ENCODE measurements around the gene SLCO4C1. TPM values are rescaled to one million over a fixed set of nuclear protein-coding genes. Genes with fewer than 3 reads are reported as not detected.
A peak's percentile ranks its signal among the peaks of the same experiment; 100 is the strongest.

The SLCO4C1 gene
- total and polyA plus RNA-seq, 2 of the 13 experiments (the other 11 are each of a cell fraction or from before 2014, with no cell fraction given): 1.3 to 7.8 TPM

DNA sequence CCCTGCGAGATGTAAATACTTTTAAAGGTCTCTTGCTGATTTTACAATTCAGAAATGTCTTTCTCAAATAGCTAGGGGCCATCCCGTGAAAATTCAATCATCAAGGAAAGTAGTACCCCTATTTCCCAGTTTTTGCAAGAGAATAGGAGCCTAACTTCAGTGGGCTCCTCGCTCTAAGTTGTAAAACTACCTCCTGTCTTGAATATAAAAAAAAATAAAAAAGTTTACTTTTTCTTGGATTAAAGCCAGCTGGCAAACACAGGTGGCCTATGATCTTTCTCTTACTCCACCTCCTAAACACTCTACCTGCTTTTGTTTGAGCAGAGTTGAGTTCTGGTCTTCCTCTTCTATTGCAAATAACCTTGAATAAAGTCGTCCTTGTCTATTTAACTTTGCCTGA, 79.4 kb downstream of the SLCO4C1 start (continued):
- TF ChIP-seq NR0B2 (CRISPR knock-in tag; IDR thresholded peaks at IDR 0.05) (no peak), TBP (CRISPR knock-in tag; IDR thresholded peaks at IDR 0.05) (no peak), ZNF75D (CRISPR knock-in tag; IDR thresholded peaks at IDR 0.05; ENCODE audit: borderline replicate concordance) (no peak), SNAI1 (CRISPR knock-in tag; IDR thresholded peaks at IDR 0.05; ENCODE audit: borderline replicate concordance) (no peak), SP5 (CRISPR knock-in tag; IDR thresholded peaks at IDR 0.05; ENCODE audit: borderline replicate concordance, low read depth) (peak; percentile 97), FOSL2 (CRISPR knock-in tag; IDR thresholded peaks at IDR 0.05) (peak; percentile 25; the same call in 1 of the 2 replicates), ERF (CRISPR knock-in tag; IDR thresholded peaks at IDR 0.05) (no peak), ZEB1 (IDR thresholded peaks at IDR 0.05; ENCODE audit: insufficient replicate concordance, low read depth) (peak; percentile 74), PRDM4 (CRISPR knock-in tag; IDR thresholded peaks at IDR 0.05; ENCODE audit: borderline replicate concordance) (no peak), NONO (IDR thresholded peaks at IDR 0.05) (no peak), NONO (CRISPR knock-in tag; conservative IDR thresholded peaks at IDR 0.05) (no peak), KDM2A (CRISPR knock-in tag; IDR thresholded peaks at IDR 0.05; ENCODE audit: borderline replicate concordance, low read depth) (no peak), CREM (IDR thresholded peaks at IDR 0.05) (peak; percentile 47), CREM (CRISPR knock-in tag; IDR thresholded peaks at IDR 0.05) (no peak), ZNF879 (CRISPR knock-in tag; IDR thresholded peaks at IDR 0.05) (no peak), ZNF33A (CRISPR knock-in tag; IDR thresholded peaks at IDR 0.05; ENCODE audit: borderline replicate concordance) (no peak), ZFP1 (CRISPR knock-in tag; IDR thresholded peaks at IDR 0.05) (0 out of 2 replicates have a peak, but pooled peaks have one; percentile 9), HDAC2 (CRISPR knock-in tag; IDR thresholded peaks at IDR 0.05) (peak; percentile 61; the same call in 1 of the 2 replicates), SAP130 (CRISPR knock-in tag; IDR thresholded peaks at IDR 0.05; ENCODE audit: low read depth) (0 out of 2 replicates have a peak, but pooled peaks have one; percentile 26), PHF21A (CRISPR knock-in tag; IDR thresholded peaks at IDR 0.05) (peak; percentile 32; the same call in 1 of the 2 replicates), ZBTB7A (CRISPR knock-in tag; IDR thresholded peaks at IDR 0.05) (no peak), HOMEZ (CRISPR knock-in tag; IDR thresholded peaks at IDR 0.05; ENCODE audit: low read depth) (0 out of 2 replicates have a peak, but pooled peaks have one; percentile 61), ZNF446 (CRISPR knock-in tag; IDR thresholded peaks at IDR 0.05) (no peak), HOXA9 (CRISPR knock-in tag; IDR thresholded peaks at IDR 0.05; ENCODE audit: borderline replicate concordance) (no peak), SMARCE1 (IDR thresholded peaks at IDR 0.05; ENCODE audit: borderline replicate concordance) (no peak), ELF3 (CRISPR knock-in tag; IDR thresholded peaks at IDR 0.05) (peak; percentile 52; the same call in 1 of the 2 replicates), DPF2 (CRISPR knock-in tag; IDR thresholded peaks at IDR 0.05; ENCODE audit: borderline replicate concordance, low read depth) (0 out of 2 replicates have a peak, but pooled peaks have one; percentile 36), HHEX (CRISPR knock-in tag; IDR thresholded peaks at IDR 0.05) (peak; percentile 51; the same call in 1 of the 2 replicates)
